Measurements from ENCODE around the gene WDR33. TPM values are rescaled to one million over a fixed set of nuclear protein-coding genes. Genes with fewer than 3 reads are reported as not detected.

The WDR33 gene
- total RNA-seq, 2 experiments from 2014 or later, result 70.7 to 96.6 TPM

DNA sequence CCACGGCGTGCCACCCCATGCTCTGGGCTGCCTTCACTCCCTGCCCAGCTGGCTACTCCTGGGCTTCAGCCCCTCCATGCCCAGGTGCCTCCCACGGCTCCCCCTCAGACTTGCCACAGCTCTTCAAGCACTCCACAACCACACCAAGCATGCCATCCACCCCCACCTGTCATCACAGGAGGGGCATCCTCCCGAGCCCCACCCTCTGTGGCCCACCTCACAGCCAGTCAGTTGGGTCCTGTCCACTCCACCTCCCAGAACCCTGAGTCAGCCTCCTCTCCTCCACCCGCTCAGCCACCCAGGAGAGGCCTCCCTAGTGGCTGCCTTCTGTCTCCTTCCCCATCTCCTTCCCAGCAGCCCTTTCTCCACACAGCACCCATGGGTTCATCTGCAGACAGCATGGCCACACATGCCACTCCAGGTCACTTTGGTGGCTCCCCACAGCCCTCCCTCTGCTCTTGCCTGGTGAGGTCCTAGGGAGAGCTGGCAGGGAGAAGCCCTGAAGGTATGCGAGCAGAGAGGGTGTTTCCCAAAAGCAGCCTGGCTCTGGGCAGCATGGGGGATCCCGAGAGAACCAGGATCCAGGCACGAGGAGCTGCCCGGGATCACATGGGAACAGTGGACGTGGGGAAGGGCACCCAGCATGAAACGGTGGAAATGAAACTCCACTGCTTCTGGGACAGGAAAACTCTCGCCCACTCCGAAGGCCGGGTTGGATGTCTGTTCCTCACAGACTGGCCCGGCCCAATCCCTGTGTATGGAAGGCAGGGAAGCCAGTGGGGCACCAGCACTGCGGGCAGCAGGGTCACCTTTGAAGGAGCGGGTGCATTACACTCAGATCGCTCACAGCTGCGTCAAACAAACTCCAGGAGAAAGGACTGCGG is 138.4 kb downstream of the WDR33 start:
- Histone ChIP-seq H3K36me3 (ENCODE audit: insufficient read depth, low read length) (no peaks in the 10 kb centered on the region), H2AFZ (ENCODE audit: low read length) (no peak overlapping the region), H3K4me3 (ENCODE audit: low read depth, low read length, poor library complexity, severe bottlenecking) (no peak overlapping the region), H3K9me3 (ENCODE audit: low read length) (no peaks in the 10 kb centered on the region), H3K27ac (ENCODE audit: low read depth, low read length, poor library complexity, severe bottlenecking) (no peak overlapping the region), H3K4me2 (ENCODE audit: low read length) (no peak overlapping the region), H3K9me2 (ENCODE audit: insufficient read depth, low read length) (no peaks in the 10 kb centered on the region), H3K4me1 (ENCODE audit: insufficient read depth, low read length, poor library complexity, severe bottlenecking) (no peaks in the 10 kb centered on the region), H3K79me2 (ENCODE audit: insufficient read depth, low read depth, low read length) (no peaks in the 10 kb centered on the region), H4K20me1 (ENCODE audit: insufficient read depth, low read length) (no peaks in the 10 kb centered on the region)
- intact Hi-C loops (cut with micrococcal nuclease; ENCODE audit: unreplicated experiment), result no loop called here
- TF ChIP-seq EZH2phosphoT487 (IDR thresholded peaks at IDR 0.05; ENCODE audit: borderline replicate concordance, low read depth, low read length), result no peak
- TF ChIP-seq, protein P1, sequence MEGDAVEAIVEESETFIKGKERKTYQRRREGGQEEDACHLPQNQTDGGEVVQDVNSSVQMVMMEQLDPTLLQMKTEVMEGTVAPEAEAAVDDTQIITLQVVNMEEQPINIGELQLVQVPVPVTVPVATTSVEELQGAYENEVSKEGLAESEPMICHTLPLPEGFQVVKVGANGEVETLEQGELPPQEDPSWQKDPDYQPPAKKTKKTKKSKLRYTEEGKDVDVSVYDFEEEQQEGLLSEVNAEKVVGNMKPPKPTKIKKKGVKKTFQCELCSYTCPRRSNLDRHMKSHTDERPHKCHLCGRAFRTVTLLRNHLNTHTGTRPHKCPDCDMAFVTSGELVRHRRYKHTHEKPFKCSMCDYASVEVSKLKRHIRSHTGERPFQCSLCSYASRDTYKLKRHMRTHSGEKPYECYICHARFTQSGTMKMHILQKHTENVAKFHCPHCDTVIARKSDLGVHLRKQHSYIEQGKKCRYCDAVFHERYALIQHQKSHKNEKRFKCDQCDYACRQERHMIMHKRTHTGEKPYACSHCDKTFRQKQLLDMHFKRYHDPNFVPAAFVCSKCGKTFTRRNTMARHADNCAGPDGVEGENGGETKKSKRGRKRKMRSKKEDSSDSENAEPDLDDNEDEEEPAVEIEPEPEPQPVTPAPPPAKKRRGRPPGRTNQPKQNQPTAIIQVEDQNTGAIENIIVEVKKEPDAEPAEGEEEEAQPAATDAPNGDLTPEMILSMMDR (conservative IDR thresholded peaks at IDR 0.05; ENCODE audit: low read length), result no peak
- DNase-seq (ENCODE audit: low spot score), result no peak
- CTCF ChIA-PET (ENCODE audit: unreplicated experiment), result no interaction called here
- BruUV-seq (replicated peaks), result no TSS peak
- POLR2A ChIA-PET, result no interaction called here

DNA sequence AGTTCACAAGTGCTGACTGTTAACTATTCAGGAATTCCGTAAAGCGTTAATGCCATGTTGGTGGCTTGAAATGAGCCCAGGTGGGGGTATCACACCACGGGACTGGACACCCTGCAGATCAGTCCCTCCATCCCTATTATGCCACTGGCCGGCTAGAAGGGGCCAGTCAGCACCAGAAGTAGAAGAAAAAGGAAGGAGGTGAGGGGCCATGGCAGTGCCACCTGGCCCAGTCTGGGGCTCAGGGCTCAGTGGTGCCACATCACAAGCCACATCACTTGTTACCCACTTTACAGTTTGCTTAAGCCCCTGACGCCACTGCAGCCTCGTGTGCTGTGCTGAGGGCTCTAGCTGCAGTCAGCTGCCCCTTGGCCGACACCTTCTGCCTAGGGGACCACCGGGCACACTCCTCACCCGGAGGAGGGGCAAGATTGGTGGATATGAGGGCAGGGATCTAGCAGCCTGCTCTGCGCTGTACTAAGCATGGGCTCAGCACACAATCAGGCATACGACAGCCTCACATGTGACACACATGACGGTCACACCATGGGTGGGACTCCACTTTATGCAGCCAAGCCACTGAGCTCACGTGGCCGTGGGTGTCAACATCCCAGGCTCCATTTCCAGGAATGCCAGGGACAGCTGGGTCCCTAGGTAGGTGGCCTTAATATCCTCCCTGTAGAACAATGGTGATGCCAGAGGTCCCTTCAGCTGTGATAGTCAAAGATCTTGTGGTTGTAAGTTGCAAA is 139.2 kb downstream of the WDR33 start:
- Histone ChIP-seq H3K36me3 (ENCODE audit: insufficient read depth, low read length) (no peaks in the 10 kb centered on the region), H3K4me2 (ENCODE audit: low read length) (no peak overlapping the region), H4K20me1 (ENCODE audit: insufficient read depth, low read length) (no peaks in the 10 kb centered on the region), H2AFZ (ENCODE audit: low read length) (no peak overlapping the region), H3K27ac (ENCODE audit: low read depth, low read length, poor library complexity, severe bottlenecking) (no peak overlapping the region), H3K9me3 (ENCODE audit: low read length) (no peaks in the 10 kb centered on the region), H3K9me2 (ENCODE audit: insufficient read depth, low read length) (no peaks in the 10 kb centered on the region), H3K4me1 (ENCODE audit: insufficient read depth, low read length, poor library complexity, severe bottlenecking) (no peaks in the 10 kb centered on the region), H3K79me2 (ENCODE audit: insufficient read depth, low read depth, low read length) (no peaks in the 10 kb centered on the region), H3K4me3 (ENCODE audit: low read depth, low read length, poor library complexity, severe bottlenecking) (no peak overlapping the region)
- no peak for DNase-seq (ENCODE audit: low spot score)
- ChIA-PET CTCF (ENCODE audit: unreplicated experiment) (no interaction called here), POLR2A (no interaction called here)
- intact Hi-C loops (cut with micrococcal nuclease; ENCODE audit: unreplicated experiment), result no loop called here
- TF ChIP-seq, protein P1 (conservative IDR thresholded peaks at IDR 0.05; ENCODE audit: low read length), result no peak
- TF ChIP-seq EZH2phosphoT487 (IDR thresholded peaks at IDR 0.05; ENCODE audit: borderline replicate concordance, low read depth, low read length), result no peak
- BruUV-seq (replicated peaks), result no TSS peak

DNA sequence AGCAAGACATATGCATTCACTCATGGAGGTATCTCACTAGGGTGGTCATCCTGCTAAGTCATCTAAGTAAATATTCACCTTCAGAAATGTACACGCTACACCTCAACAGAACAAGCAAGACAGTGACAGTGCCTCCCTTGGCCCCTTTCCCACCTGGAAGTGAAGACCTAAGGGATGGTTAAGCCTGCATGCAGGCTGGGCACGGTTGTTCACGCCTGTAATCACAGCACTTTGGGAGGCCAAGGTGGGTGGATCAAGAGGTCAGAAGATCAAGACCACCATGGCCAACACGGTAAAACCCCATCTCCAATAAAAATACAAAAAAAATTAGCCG is 140.0 kb downstream of the WDR33 start:
- POLR2A ChIA-PET, result interaction anchor here (0.5 kb wide), 1 partner anchor 256 kb away, joined by 3 read pairs; no protein-coding TSS in a partner anchor
- Histone ChIP-seq H3K36me3 (ENCODE audit: insufficient read depth, low read length) (no peaks in the 10 kb centered on the region), H3K4me2 (ENCODE audit: low read length) (no peak overlapping the region), H3K9me2 (ENCODE audit: insufficient read depth, low read length) (no peaks in the 10 kb centered on the region), H3K27ac (ENCODE audit: low read depth, low read length, poor library complexity, severe bottlenecking) (no peak overlapping the region), H2AFZ (ENCODE audit: low read length) (no peak overlapping the region), H4K20me1 (ENCODE audit: insufficient read depth, low read length) (no peaks in the 10 kb centered on the region), H3K9me3 (ENCODE audit: low read length) (no peaks in the 10 kb centered on the region), H3K79me2 (ENCODE audit: insufficient read depth, low read depth, low read length) (no peaks in the 10 kb centered on the region), H3K4me3 (ENCODE audit: low read depth, low read length, poor library complexity, severe bottlenecking) (no peak overlapping the region), H3K4me1 (ENCODE audit: insufficient read depth, low read length, poor library complexity, severe bottlenecking) (no peaks in the 10 kb centered on the region)
- DNase-seq (ENCODE audit: low spot score), result no peak
- CTCF ChIA-PET (ENCODE audit: unreplicated experiment), result no interaction called here
- intact Hi-C loops (cut with micrococcal nuclease; ENCODE audit: unreplicated experiment), result no loop called here
- no TSS peak for BruUV-seq (replicated peaks)
- no peak for TF ChIP-seq EZH2phosphoT487 (IDR thresholded peaks at IDR 0.05; ENCODE audit: borderline replicate concordance, low read depth, low read length)
- TF ChIP-seq, protein P1 (conservative IDR thresholded peaks at IDR 0.05; ENCODE audit: low read length), result no peak

All from OCI-LY7 (cell line).